PC-3 (cell line): ENCODE data around the gene AP4E1. TPM values are rescaled to one million over a fixed set of nuclear protein-coding genes. Genes with fewer than 3 reads are reported as not detected.

Experiments
- ATAC-seq: fragments of 200-7000 bp; cut with Tn5 transposase; 2 replicates; pipeline ENCODE4 v1.9.1; 2020; ENCODE audit warnings: mild to moderate bottlenecking, moderate library complexity
- BruUV-seq: library from RNA; stranded (reverse); fragments of 400-500 nt; replicated peaks from 2 replicates; lab custom pipeline; 2021; lab: Mats Ljungman, UMichigan
- CTCF ChIA-PET: fragments of 300-600 bp; sonication (Branson Sonifier 250); formaldehyde crosslinking; loops from one replicate; lab custom pipeline; 2022; ENCODE audit warnings: antibody characterized with exemption; lab: Charles Lee
- POLR2A ChIA-PET: fragments of 300-600 bp; sonication (Branson Sonifier 250); formaldehyde crosslinking; loops from one replicate; lab custom pipeline; 2022; ENCODE audit warnings: antibody characterized with exemption; ENCODE audit not compliant: unreplicated experiment; lab: Charles Lee
- DNase-seq: peaks from one replicate; pipeline ENCODE4 v3.0.0-alpha.2; 2015
- H2AFZ ChIP-seq: fragments of 300-600 bp; sonication (generic); 2 replicates; pipeline ENCODE4 v1.6.0; 2016; ENCODE audit warnings: antibody characterized with exemption, low read length
- H3F3A ChIP-seq: fragments of 300-600 bp; sonication (generic); one replicate; pipeline ENCODE4 v1.6.0; 2017; ENCODE audit warnings: antibody characterized with exemption, low read length, control low read depth, mild to moderate bottlenecking; ENCODE audit not compliant: unreplicated experiment
- H3K27ac ChIP-seq: fragments of 300-600 bp; sonication (generic); 2 replicates; pipeline ENCODE4 v1.5.1; 2016; ENCODE audit warnings: mild to moderate bottlenecking, low read length
- H3K27me3 ChIP-seq: fragments of 300-600 bp; sonication (generic); 2 replicates; pipeline ENCODE4 v1.6.1; 2016; ENCODE audit warnings: low read length, mixed read lengths
- H3K36me3 ChIP-seq: fragments of 300-600 bp; sonication (generic); 2 replicates; pipeline ENCODE4 v1.6.1; 2016; ENCODE audit warnings: low read depth, mixed run types, low read length, mixed read lengths
- H3K4me1 ChIP-seq: fragments of 300-600 bp; sonication (generic); 2 replicates; pipeline ENCODE4 v1.5.1; 2016; ENCODE audit warnings: low read length; ENCODE audit not compliant: insufficient read depth
- H3K4me2 ChIP-seq: fragments of 300-600 bp; sonication (generic); 2 replicates; pipeline ENCODE4 v1.6.0; 2016; ENCODE audit warnings: low read length
- H3K4me3 ChIP-seq: fragments of 300-600 bp; sonication (generic); 2 replicates; pipeline ENCODE4 v1.5.1; 2016; ENCODE audit warnings: mild to moderate bottlenecking, low read length, mixed read lengths
- H3K79me2 ChIP-seq: fragments of 300-600 bp; sonication (generic); 2 replicates; pipeline ENCODE4 v1.6.1; 2017; ENCODE audit warnings: low read length, mixed read lengths
- H3K9ac ChIP-seq: fragments of 300-600 bp; sonication (generic); 2 replicates; pipeline ENCODE4 v1.6.0; 2016; ENCODE audit warnings: mild to moderate bottlenecking, low read length
- H3K9me2 ChIP-seq: fragments of 300-600 bp; sonication (generic); replicated peaks from 2 replicates; pipeline ENCODE4 v1.6.1; 2016; ENCODE audit warnings: mixed run types, low read length, mixed read lengths
- H3K9me3 ChIP-seq: fragments of 300-600 bp; sonication (generic); 2 replicates; pipeline ENCODE4 v1.6.1; 2016; ENCODE audit warnings: low read length, mixed read lengths
- H4K20me1 ChIP-seq: fragments of 300-600 bp; sonication (generic); 2 replicates; pipeline ENCODE4 v1.6.1; 2016; ENCODE audit warnings: low read length, mixed read lengths
- CTCF ChIP-seq: fragments of 300-600 bp; sonication (generic); conservative IDR thresholded peaks from 2 replicates; pipeline ENCODE4 v1.5.1; 2017; ENCODE audit warnings: antibody characterized with exemption, low read depth, mild to moderate bottlenecking, low read length
- EZH2phosphoT487 ChIP-seq: fragments of 300-600 bp; sonication (generic); IDR thresholded peaks from 2 replicates; pipeline ENCODE4 v1.6.1; 2018; ENCODE audit warnings: mild to moderate bottlenecking, antibody characterized with exemption, low read length, borderline replicate concordance
- intact Hi-C: fragments of 100-400 bp; cut with micrococcal nuclease; formaldehyde crosslinking; loops from 2 replicates; pipeline ENCODE4 v1.9.0; 2023
- total RNA-seq: library from RNA; depleted of rRNA; stranded (reverse); fragments of >200 nt; gene quantifications from 2 replicates; pipeline ENCODE4 v1.2.3, GENCODE V29; 2014; rRNA removed

Gene AP4E1
- total RNA-seq, 1 experiment from 2014 or later = 6.0 TPM

GRCh38 chr15:51054535-51054934 is 146.1 kb downstream of the AP4E1 start:
- Histone ChIP-seq H3K4me1 (no peaks in the 10 kb centered on the region), H3K27ac (no peak overlapping the region), H3K79me2 (no peaks in the 10 kb centered on the region), H3K4me3 (no peak overlapping the region), H3K4me2 (no peak overlapping the region), H3K27me3 (no peaks in the 10 kb centered on the region), H3K36me3 (no peaks in the 10 kb centered on the region), H3K9ac (no peak overlapping the region), H4K20me1 (no peaks in the 10 kb centered on the region), H3K9me3 (no peaks in the 10 kb centered on the region), H2AFZ (no peak overlapping the region), H3F3A (no peaks in the 10 kb centered on the region), H3K9me2 (no peaks in the 10 kb centered on the region)
- intact Hi-C loops = no loop called here
- POLR2A ChIA-PET = no interaction called here
- no peak for TF ChIP-seq EZH2phosphoT487
- TF ChIP-seq CTCF = no peak
- CTCF ChIA-PET = no interaction called here
- no TSS peak for BruUV-seq
- no peak for DNase-seq
- ATAC-seq = no peak

Other genes starting within 250 kb of the AP4E1 start
- 13.3 and 16.8 TPM in 2 replicates for gene TRPM7, start 221.9 kb upstream of the AP4E1 start, total RNA-seq
- 31.7 and 34.4 TPM in 2 replicates for gene SPPL2A, start 143.0 kb upstream of the AP4E1 start, total RNA-seq
- gene TNFAIP8L3, start 186.2 kb downstream of the AP4E1 start, total RNA-seq = not detected in 2 replicates